HepG2 (cell line): Measurements from ENCODE around the gene S100A5. TPM values are rescaled to one million over a fixed set of nuclear protein-coding genes. Genes with fewer than 3 reads are reported as not detected.

Source experiments
- AGO1 ChIP-seq: fragments of 200-400 bp; formaldehyde crosslinking; IDR thresholded peaks from 2 replicates; pipeline ENCODE4 v1.6.1; 2017; ENCODE audit warnings: mild to moderate bottlenecking, low read depth, low read length, moderate library complexity; ENCODE audit not compliant: poor library complexity, severe bottlenecking
- ARHGAP35 ChIP-seq: sonication (generic); formaldehyde crosslinking; IDR thresholded peaks from 2 replicates; pipeline ENCODE4 v1.9.0; 2022; ENCODE audit warnings: mild to moderate bottlenecking, inconsistent platforms, moderate library complexity, missing genetic modification reagents, borderline replicate concordance
- ATF3 ChIP-seq: sonication (generic); formaldehyde crosslinking; IDR thresholded peaks from 2 replicates; pipeline ENCODE4 v1.4.0; 2020; ENCODE audit warnings: missing genetic modification reagents
- ATF6 ChIP-seq: sonication (generic); formaldehyde crosslinking; conservative IDR thresholded peaks from 2 replicates; pipeline ENCODE4 v1.4.0; 2020; ENCODE audit warnings: missing genetic modification reagents
- ERF ChIP-seq: IDR thresholded peaks from 2 replicates; pipeline ENCODE4 v1.6.1; 2018; ENCODE audit warnings: missing biosample characterization, missing genetic modification reagents
- FOSL1 ChIP-seq: sonication (generic); formaldehyde crosslinking; IDR thresholded peaks from 2 replicates; pipeline ENCODE4 v1.9.0; 2021; ENCODE audit warnings: missing genetic modification reagents, borderline replicate concordance
- HNF1B ChIP-seq: sonication (generic); formaldehyde crosslinking; IDR thresholded peaks from 2 replicates; pipeline ENCODE4 v1.5.1; 2020; ENCODE audit warnings: mild to moderate bottlenecking, moderate library complexity, missing genetic modification reagents
- KDM4B ChIP-seq: sonication (generic); formaldehyde crosslinking; IDR thresholded peaks from 2 replicates; pipeline ENCODE4 v1.4.0; 2020; ENCODE audit warnings: missing genetic modification reagents
- NCOA2 ChIP-seq: sonication (generic); formaldehyde crosslinking; IDR thresholded peaks from 2 replicates; pipeline ENCODE4 v1.8.0; 2022; ENCODE audit warnings: inconsistent platforms
- RAD21 ChIP-seq: fragments of 450-650 bp; formaldehyde crosslinking; IDR thresholded peaks from 2 replicates; pipeline ENCODE4 v1.5.0; 2020; ENCODE audit warnings: mild to moderate bottlenecking
- RARA ChIP-seq: IDR thresholded peaks from 2 replicates; pipeline ENCODE4 v1.6.1; 2016; ENCODE audit warnings: missing genetic modification reagents, missing compliant biosample characterization
- SOX5 ChIP-seq: IDR thresholded peaks from 2 replicates; pipeline ENCODE4 v1.6.1; 2016; ENCODE audit warnings: borderline replicate concordance
- TFE3 ChIP-seq: IDR thresholded peaks from 2 replicates; pipeline ENCODE4 v1.6.1; 2016
- ZNF264 ChIP-seq: sonication (generic); formaldehyde crosslinking; IDR thresholded peaks from 2 replicates; pipeline ENCODE4 v1.4.0; 2020; ENCODE audit warnings: missing genetic modification reagents
- ZNF792 ChIP-seq: IDR thresholded peaks from 2 replicates; pipeline ENCODE4 v1.6.1; 2016
- ZNF891 ChIP-seq: sonication (generic); formaldehyde crosslinking; IDR thresholded peaks from 2 replicates; pipeline ENCODE4 v1.5.0; 2020; ENCODE audit warnings: mild to moderate bottlenecking, missing genetic modification reagents
- polyA plus RNA-seq, 8 experiments: library from polyadenylated mRNA; depleted of rRNA in 3 of 8; stranded (reverse) in 7 of 8; unstranded in 1 of 8; fragments of >200 nt; fragmentation: Illumina TruSeq in 4 of 8; extraction: Trizol in 4 of 8; gene quantifications; 2 replicates each; pipeline versions ENCODE4 v1.2.1 to v1.2.3, GENCODE V29; 2011 to 2016; ENCODE audit warnings: low read depth in 4 of 8, missing spikeins in 1 of 8, mixed read lengths in 1 of 8; ENCODE audit not compliant: insufficient read depth in 1 of 8
- total RNA-seq, 5 experiments: library from RNA; depleted of rRNA; stranded (reverse); fragments of >200 nt; fragmentation: Illumina TruSeq; extraction: Trizol; gene quantifications; 2 replicates each; pipeline ENCODE4 v1.2.3, GENCODE V29; 2016; ENCODE audit warnings: low read depth in 1 of 5

S100A5 gene
- total and polyA plus RNA-seq, 2 of the 13 experiments (the other 11 are each of a cell fraction or from before 2014, with no cell fraction given) = not detected

GRCh38 chr1:153566414-153567371 is 26.0 kb upstream of the S100A5 start (continued):
- TF ChIP-seq HNF1B = 0 out of 2 replicates have a peak, but pooled peaks have one; percentile 45
- 0 out of 2 replicates have a peak, but pooled peaks have one; percentile 28 for TF ChIP-seq KDM4B (CRISPR knock-in tag)
- peak; percentile 91 for TF ChIP-seq FOSL1 (CRISPR knock-in tag)
- no peak for TF ChIP-seq ATF6
- TF ChIP-seq RARA (CRISPR knock-in tag) = peak; percentile 68
- no peak for TF ChIP-seq ZNF891
- TF ChIP-seq SOX5 (CRISPR knock-in tag) = peak; percentile 48; the same call in 1 of the 2 replicates
- TF ChIP-seq ATF3 (CRISPR knock-in tag) = peak; percentile 97
- TF ChIP-seq NCOA2 = peak; percentile 35; the same call in 1 of the 2 replicates
- TF ChIP-seq AGO1 = peak; percentile 36
- TF ChIP-seq TFE3 = no peak
- 0 out of 2 replicates have a peak, but pooled peaks have one; percentile 27 for TF ChIP-seq ZNF792 (CRISPR knock-in tag)
- 0 out of 2 replicates have a peak, but pooled peaks have one; percentile 18 for TF ChIP-seq ERF (CRISPR knock-in tag)
- no peak for TF ChIP-seq ARHGAP35
- no peak for TF ChIP-seq ZNF264 (CRISPR knock-in tag)
- no peak for TF ChIP-seq RAD21 (CRISPR knock-in tag)
